GM23338 (cell line): ENCODE results near the gene OTOG. TPM values are rescaled to one million over a fixed set of nuclear protein-coding genes. Genes with fewer than 3 reads are reported as not detected.
A peak's percentile ranks its signal among the peaks of the same experiment; 100 is the strongest.

Source experiments
- ATAC-seq: fragments of 200-7000 bp; cut with Tn5 transposase; 3 replicates; pipeline ENCODE4 v1.9.1; 2020
- DNase-seq: peaks from one replicate; pipeline ENCODE4 v3.0.0-alpha.2; 2015; ENCODE audit warnings: low spot score
- H2AFZ ChIP-seq: fragments of 200-600 bp; sonication (generic); 2 replicates; pipeline ENCODE4 v1.8.0; 2016; ENCODE audit warnings: antibody characterized with exemption, mild to moderate bottlenecking, moderate library complexity
- H3F3A ChIP-seq: fragments of 200-600 bp; sonication (generic); replicated peaks from 2 replicates; pipeline ENCODE4 v1.8.0; 2017; ENCODE audit warnings: antibody characterized with exemption, mixed run types, low read depth
- H3K27ac ChIP-seq: fragments of 200-600 bp; sonication (generic); 2 replicates; pipeline ENCODE4 v1.6.1; 2016; ENCODE audit warnings: low read depth
- H3K27me3 ChIP-seq: fragments of 200-600 bp; sonication (generic); 2 replicates; pipeline ENCODE4 v1.8.0; 2016; ENCODE audit warnings: mild to moderate bottlenecking, mixed run types, moderate library complexity; ENCODE audit not compliant: insufficient read depth
- H3K36me3 ChIP-seq: fragments of 200-600 bp; sonication (generic); 2 replicates; pipeline ENCODE4 v1.8.0; 2016; ENCODE audit warnings: mild to moderate bottlenecking; ENCODE audit not compliant: insufficient read depth
- H3K4me1 ChIP-seq: fragments of 200-600 bp; sonication (generic); 2 replicates; pipeline ENCODE4 v1.8.0; 2016; ENCODE audit warnings: mild to moderate bottlenecking, moderate library complexity; ENCODE audit not compliant: insufficient read depth
- H3K4me2 ChIP-seq: fragments of 200-600 bp; sonication (generic); 2 replicates; pipeline ENCODE4 v1.7.1; 2017; ENCODE audit warnings: mixed run types
- H3K4me3 ChIP-seq: fragments of 200-600 bp; sonication (generic); 2 replicates; pipeline ENCODE4 v1.6.1; 2016; ENCODE audit warnings: mixed run types
- H3K79me2 ChIP-seq: fragments of 200-600 bp; sonication (generic); replicated peaks from 2 replicates; pipeline ENCODE4 v1.8.0; 2017; ENCODE audit warnings: mild to moderate bottlenecking; ENCODE audit not compliant: insufficient read depth
- H3K9me2 ChIP-seq: fragments of 200-600 bp; sonication (generic); 2 replicates; pipeline ENCODE4 v1.8.0; 2017; ENCODE audit not compliant: insufficient read depth
- H4K20me1 ChIP-seq: fragments of 200-600 bp; sonication (generic); replicated peaks from 2 replicates; pipeline ENCODE4 v1.8.0; 2017; ENCODE audit warnings: mild to moderate bottlenecking; ENCODE audit not compliant: insufficient read depth
- H3K27ac Mint-ChIP-seq: 2 replicates; pipeline ENCODE4 v1.8.0; 2020; ENCODE audit warnings: inconsistent platforms, mild to moderate bottlenecking, moderate library complexity, mixed read lengths
- H3K27me3 Mint-ChIP-seq: 3 replicates; pipeline ENCODE4 v1.8.0; 2022; ENCODE audit warnings: low read depth, mild to moderate bottlenecking, moderate library complexity, mixed read lengths, inconsistent platforms; ENCODE audit not compliant: insufficient read depth, poor library complexity
- H3K36me3 Mint-ChIP-seq: 3 replicates; pipeline ENCODE4 v1.8.0; 2021; ENCODE audit warnings: low read depth, mild to moderate bottlenecking, inconsistent platforms, moderate library complexity, mixed read lengths
- H3K4me1 Mint-ChIP-seq: 3 replicates; pipeline ENCODE4 v1.8.0; 2020; ENCODE audit warnings: mild to moderate bottlenecking, inconsistent platforms, mixed read lengths
- H3K4me3 Mint-ChIP-seq: 3 replicates; pipeline ENCODE4 v1.8.0; 2021; ENCODE audit warnings: moderate library complexity, mild to moderate bottlenecking, inconsistent platforms, mixed read lengths
- H3K9me3 Mint-ChIP-seq: 3 replicates; pipeline ENCODE4 v1.8.0; 2020; ENCODE audit warnings: moderate library complexity, mild to moderate bottlenecking, inconsistent platforms, mixed read lengths
- EZH2 ChIP-seq: fragments of 200-600 bp; sonication (generic); IDR thresholded peaks from one replicate; pipeline ENCODE4 v1.8.0; 2017; ENCODE audit warnings: antibody characterized with exemption, mild to moderate bottlenecking, low read depth; ENCODE audit not compliant: unreplicated experiment
- EZH2phosphoT487 ChIP-seq: fragments of 200-600 bp; sonication (generic); IDR thresholded peaks from one replicate; pipeline ENCODE4 v1.8.1; 2018; ENCODE audit warnings: antibody characterized with exemption; ENCODE audit not compliant: unreplicated experiment
- POLR2AphosphoS5 ChIP-seq: IDR thresholded peaks from 2 replicates; pipeline ENCODE4 v1.6.1; 2016; ENCODE audit warnings: antibody characterized with exemption, low read depth
- STAT1 ChIP-seq: IDR thresholded peaks from one replicate; pipeline ENCODE4 v1.6.1; 2016; ENCODE audit warnings: antibody characterized with exemption; ENCODE audit not compliant: unreplicated experiment
- ZNF331 ChIP-seq: fragments of 250-450 bp; sonication (Bioruptor Pico); IDR thresholded peaks from 2 replicates; pipeline ENCODE4 v1.5.0; 2020; ENCODE audit warnings: low read depth, mild to moderate bottlenecking, moderate library complexity
- polyA plus RNA-seq: library from polyadenylated mRNA; unstranded; fragments of >200 nt; fragmentation: Nextera tagmentation; extraction: Ambion mirVana; gene quantifications from 2 replicates; pipeline ENCODE4 v1.2.1, GENCODE V29; 2016
- total RNA-seq: library from RNA; depleted of rRNA; stranded (reverse); fragments of >200 nt; shearing (Covaris generic); gene quantifications from 2 replicates; pipeline ENCODE4 v1.2.3, GENCODE V29; 2014
- TF ChIP-seq, protein P1 (sequence below): IDR thresholded peaks from 2 replicates; pipeline ENCODE4 v1.6.1; 2016; ENCODE audit warnings: antibody characterized with exemption
- TF ChIP-seq, protein P2 (sequence below): IDR thresholded peaks from one replicate; pipeline ENCODE4 v1.6.1; 2018; ENCODE audit warnings: antibody characterized with exemption; ENCODE audit not compliant: unreplicated experiment
- TF ChIP-seq, protein P3 (sequence below), 2 experiments: fragments of 200-600 bp in 1 of 2; sonication (generic) in 1 of 2; conservative IDR thresholded peaks; 2 replicates each; pipeline versions ENCODE4 v1.5.1 to v1.6.1; 2016 to 2017; ENCODE audit warnings: antibody characterized with exemption in 2 of 2, low read depth in 2 of 2, mild to moderate bottlenecking in 2 of 2, moderate library complexity in 1 of 2

The OTOG gene
- total and polyA plus RNA-seq, 2 experiments from 2014 or later: 0.40 to 0.52 TPM

DNA sequence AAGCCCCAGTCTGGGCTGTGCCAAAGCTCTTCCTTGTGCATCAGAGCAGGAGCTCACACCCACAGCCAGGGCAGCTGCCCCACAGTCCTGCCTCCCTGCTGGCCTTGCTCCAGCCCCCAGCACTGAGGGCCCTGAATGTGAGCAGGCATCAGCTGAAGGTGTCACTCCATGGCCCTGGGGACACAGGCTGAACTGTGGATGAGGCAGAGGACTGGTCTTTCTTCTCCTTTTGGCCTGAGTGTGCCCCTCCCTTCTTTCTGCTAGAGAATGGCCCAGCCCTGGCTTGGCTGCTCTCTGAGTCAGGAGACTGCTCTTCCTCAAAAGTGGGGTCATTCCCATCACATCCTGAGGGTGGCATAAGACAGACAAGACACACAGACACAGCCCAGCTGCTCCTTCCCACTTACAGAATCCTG, 16.2 kb downstream of the OTOG start:
- H3K4me3 Mint-ChIP-seq: no peak overlapping the region
- ATAC-seq: peak; percentile 95

DNA sequence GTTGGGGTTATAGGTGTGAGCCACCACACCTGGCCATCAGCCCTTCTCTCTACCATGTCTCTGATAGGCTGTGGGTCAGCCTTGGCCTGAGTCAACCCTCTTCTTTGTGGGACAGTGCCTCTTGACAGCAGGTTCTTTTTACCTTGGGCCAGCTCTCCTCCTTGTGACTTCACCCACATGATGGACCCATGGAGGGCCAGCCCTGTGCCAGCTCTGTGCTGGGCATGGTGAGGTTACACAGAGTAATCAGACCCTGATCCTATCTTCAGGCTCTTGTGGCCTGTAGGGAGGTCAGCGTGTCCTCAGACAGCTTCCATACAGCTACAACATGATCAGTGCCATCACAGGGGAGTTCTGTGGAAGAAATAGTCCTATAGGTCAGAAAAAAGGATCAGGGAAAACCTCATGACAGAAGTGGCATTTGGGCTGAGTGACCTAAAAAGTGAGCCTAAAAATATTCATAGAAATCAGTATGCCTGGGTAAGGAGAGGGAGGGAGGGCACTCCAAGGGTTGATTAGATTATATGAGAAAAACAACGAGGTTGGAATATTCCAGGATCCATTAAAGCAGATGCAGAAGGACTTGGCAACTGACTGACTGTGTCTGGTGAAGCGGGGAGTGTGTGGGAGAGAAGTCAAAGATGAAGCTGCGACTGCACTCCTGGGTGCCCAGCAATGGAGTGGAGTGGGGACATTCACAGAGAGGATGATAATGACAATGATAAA, 17.1 kb downstream of the OTOG start:
- Histone ChIP-seq H3K36me3 (no peaks in the 10 kb centered on the region), H3K27me3 (no peaks in the 10 kb centered on the region), H2AFZ (no peak overlapping the region), H4K20me1 (no peaks in the 10 kb centered on the region), H3F3A (no peaks in the 10 kb centered on the region), H3K4me3 (no peak overlapping the region), H3K4me1 (no peaks in the 10 kb centered on the region), H3K9me2 (no peaks in the 10 kb centered on the region), H3K79me2 (no peaks in the 10 kb centered on the region), H3K4me2 (no peak overlapping the region), H3K27ac (no peak overlapping the region)
- Mint-ChIP-seq H3K4me3 (no peak overlapping the region), H3K27ac (no peak overlapping the region), H3K27me3 (peaks cover 5% of the 10 kb centered on the region), H3K36me3 (no peaks in the 10 kb centered on the region), H3K9me3 (no peaks in the 10 kb centered on the region), H3K4me1 (no peaks in the 10 kb centered on the region; the same call in 2 of the 3 replicates)
- DNase-seq (no peak), ATAC-seq (no peak)
- TF ChIP-seq, protein P1, sequence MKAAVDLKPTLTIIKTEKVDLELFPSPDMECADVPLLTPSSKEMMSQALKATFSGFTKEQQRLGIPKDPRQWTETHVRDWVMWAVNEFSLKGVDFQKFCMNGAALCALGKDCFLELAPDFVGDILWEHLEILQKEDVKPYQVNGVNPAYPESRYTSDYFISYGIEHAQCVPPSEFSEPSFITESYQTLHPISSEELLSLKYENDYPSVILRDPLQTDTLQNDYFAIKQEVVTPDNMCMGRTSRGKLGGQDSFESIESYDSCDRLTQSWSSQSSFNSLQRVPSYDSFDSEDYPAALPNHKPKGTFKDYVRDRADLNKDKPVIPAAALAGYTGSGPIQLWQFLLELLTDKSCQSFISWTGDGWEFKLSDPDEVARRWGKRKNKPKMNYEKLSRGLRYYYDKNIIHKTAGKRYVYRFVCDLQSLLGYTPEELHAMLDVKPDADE: no peak
- TF ChIP-seq STAT1 (no peak), EZH2phosphoT487 (no peak), POLR2AphosphoS5 (no peak), EZH2 (no peak)
- TF ChIP-seq, protein P2, sequence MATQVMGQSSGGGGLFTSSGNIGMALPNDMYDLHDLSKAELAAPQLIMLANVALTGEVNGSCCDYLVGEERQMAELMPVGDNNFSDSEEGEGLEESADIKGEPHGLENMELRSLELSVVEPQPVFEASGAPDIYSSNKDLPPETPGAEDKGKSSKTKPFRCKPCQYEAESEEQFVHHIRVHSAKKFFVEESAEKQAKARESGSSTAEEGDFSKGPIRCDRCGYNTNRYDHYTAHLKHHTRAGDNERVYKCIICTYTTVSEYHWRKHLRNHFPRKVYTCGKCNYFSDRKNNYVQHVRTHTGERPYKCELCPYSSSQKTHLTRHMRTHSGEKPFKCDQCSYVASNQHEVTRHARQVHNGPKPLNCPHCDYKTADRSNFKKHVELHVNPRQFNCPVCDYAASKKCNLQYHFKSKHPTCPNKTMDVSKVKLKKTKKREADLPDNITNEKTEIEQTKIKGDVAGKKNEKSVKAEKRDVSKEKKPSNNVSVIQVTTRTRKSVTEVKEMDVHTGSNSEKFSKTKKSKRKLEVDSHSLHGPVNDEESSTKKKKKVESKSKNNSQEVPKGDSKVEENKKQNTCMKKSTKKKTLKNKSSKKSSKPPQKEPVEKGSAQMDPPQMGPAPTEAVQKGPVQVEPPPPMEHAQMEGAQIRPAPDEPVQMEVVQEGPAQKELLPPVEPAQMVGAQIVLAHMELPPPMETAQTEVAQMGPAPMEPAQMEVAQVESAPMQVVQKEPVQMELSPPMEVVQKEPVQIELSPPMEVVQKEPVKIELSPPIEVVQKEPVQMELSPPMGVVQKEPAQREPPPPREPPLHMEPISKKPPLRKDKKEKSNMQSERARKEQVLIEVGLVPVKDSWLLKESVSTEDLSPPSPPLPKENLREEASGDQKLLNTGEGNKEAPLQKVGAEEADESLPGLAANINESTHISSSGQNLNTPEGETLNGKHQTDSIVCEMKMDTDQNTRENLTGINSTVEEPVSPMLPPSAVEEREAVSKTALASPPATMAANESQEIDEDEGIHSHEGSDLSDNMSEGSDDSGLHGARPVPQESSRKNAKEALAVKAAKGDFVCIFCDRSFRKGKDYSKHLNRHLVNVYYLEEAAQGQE: no peak

More for the DNA sequence above, 16.2 kb downstream of the OTOG start:
- Mint-ChIP-seq H3K27ac (no peak overlapping the region), H3K4me1 (no peaks in the 10 kb centered on the region; the same call in 2 of the 3 replicates), H3K27me3 (peaks cover 5% of the 10 kb centered on the region), H3K9me3 (no peaks in the 10 kb centered on the region), H3K36me3 (no peaks in the 10 kb centered on the region)
- H3K27ac ChIP-seq: no peak overlapping the region
- DNase-seq: peak; percentile 73
- no peak overlapping the region for H3K4me3 ChIP-seq
- no peaks in the 10 kb centered on the region for H4K20me1 ChIP-seq
- H2AFZ ChIP-seq: no peak overlapping the region
- H3K9me2 ChIP-seq: no peaks in the 10 kb centered on the region
- no peaks in the 10 kb centered on the region for H3F3A ChIP-seq
- no peaks in the 10 kb centered on the region for H3K79me2 ChIP-seq
- H3K4me2 ChIP-seq: no peak overlapping the region
- TF ChIP-seq ZNF331 (CRISPR knock-in tag): no peak
- TF ChIP-seq, protein P3, sequence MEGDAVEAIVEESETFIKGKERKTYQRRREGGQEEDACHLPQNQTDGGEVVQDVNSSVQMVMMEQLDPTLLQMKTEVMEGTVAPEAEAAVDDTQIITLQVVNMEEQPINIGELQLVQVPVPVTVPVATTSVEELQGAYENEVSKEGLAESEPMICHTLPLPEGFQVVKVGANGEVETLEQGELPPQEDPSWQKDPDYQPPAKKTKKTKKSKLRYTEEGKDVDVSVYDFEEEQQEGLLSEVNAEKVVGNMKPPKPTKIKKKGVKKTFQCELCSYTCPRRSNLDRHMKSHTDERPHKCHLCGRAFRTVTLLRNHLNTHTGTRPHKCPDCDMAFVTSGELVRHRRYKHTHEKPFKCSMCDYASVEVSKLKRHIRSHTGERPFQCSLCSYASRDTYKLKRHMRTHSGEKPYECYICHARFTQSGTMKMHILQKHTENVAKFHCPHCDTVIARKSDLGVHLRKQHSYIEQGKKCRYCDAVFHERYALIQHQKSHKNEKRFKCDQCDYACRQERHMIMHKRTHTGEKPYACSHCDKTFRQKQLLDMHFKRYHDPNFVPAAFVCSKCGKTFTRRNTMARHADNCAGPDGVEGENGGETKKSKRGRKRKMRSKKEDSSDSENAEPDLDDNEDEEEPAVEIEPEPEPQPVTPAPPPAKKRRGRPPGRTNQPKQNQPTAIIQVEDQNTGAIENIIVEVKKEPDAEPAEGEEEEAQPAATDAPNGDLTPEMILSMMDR (conservative IDR thresholded peaks at IDR 0.05; ENCODE audit: low read depth in 2 of 2): peak; percentile 19 to 47; a peak in 3 of 4 replicates
- H3K36me3 ChIP-seq: no peaks in the 10 kb centered on the region
- no peaks in the 10 kb centered on the region for H3K27me3 ChIP-seq
- no peaks in the 10 kb centered on the region for H3K4me1 ChIP-seq
